MV-4-11 (cell line): ENCODE measurements around the gene CGB8.
"Not testable (repeated sequence)": the region's sequence is repeated elsewhere in the genome, so short reads cannot be mapped to it uniquely, and the experiment has no call there.

Experiments used
- DNase-seq: peaks from one replicate; lab custom pipeline; 2025; lab: John Stamatoyannopoulos, UW

The CGB8 gene

DNA sequence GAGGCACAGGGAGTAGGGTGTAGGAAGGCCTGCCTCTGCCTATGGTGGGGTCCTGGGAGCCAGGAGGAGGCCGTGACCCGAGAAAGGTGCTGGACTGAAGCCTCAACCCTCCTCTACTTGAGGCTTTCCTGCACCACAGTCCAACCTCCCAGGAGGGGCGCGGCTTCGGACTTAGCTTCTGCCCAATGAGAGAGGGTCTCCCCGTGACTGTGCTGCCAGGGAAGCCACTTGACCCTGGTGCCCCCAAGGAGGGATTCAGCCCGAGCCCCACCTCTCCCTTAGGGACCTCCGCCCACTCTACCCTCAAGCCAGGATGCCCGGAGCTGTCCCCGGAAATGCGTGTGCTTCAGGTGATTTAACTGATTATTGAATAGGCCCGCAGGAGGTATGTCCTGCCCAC is at the start of gene CGB8:
CGB8 (minus strand) TSS at position 101 of the 400 bp plus-strand sequence. CDS start 372 bp downstream, outside the sequence.
- DNase-seq, result not testable (repeated sequence)

DNA sequence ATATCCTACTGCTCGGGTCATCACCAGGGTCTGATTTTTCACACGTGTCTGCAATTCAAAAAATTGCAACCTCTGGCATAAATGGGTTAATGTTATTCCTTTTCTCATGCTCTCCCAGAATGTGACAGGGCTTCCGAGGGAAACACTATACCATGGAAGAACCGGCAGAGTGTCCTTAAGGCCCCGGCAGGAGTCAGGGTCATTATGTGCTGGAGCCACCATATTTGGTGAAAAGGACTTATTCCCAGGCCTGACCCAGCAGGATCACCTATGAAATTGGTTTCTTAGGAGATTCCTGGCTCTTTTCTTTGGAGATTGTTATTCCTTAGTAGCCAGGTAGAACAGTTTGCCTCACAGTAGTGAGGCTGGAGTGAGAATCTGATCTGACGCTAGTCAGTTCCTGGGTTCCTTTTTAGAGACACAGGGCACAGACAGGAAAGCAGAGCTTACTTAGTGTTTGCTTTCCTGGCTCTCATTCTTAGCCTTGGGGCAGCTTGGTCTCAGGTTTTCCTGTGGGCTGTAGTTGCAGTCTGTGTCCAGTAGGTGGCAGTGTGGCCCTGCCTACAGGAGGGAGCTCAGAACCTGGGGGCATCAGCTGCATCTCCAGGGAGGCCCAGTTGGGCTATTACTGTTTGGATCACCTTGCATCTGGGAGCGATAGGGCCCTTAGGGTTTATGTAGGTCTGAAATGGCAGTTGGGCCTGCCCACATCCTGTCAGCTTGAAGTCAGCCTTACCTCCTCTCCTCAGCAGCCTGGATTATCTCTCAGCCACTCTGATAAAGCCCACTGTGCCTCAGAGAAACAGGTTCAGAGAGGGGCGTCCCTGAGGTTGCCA is 48.8 kb upstream of the CGB8 start:
- peak; percentile 73 for DNase-seq

GRCh38 chr19:49094505-49095482 is 45.9 kb upstream of the CGB8 start:
- no peak for DNase-seq

DNA sequence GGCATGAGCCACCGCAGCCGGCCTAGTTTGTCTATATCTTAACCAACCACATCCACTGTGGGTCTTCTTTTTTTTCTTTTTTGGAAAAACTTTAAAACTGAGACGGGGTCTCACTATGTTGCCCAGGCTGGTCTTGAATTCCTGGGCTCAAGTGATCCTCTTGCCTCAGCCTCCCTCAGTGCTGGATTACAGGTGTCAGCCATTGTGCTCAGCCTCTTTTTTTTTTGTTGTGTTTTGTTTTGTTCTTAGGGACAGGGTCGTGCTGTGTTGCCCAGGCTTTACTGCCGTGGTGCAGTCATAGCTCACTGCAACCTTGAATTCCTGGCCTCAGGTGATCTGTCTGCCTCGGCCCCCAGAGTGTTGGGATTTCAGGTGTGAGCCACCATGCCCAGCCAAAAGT is 43.8 kb upstream of the CGB8 start:
- no peak for DNase-seq

GRCh38 chr19:49091391-49092038 is 42.6 kb upstream of the CGB8 start:
- no peak for DNase-seq

GRCh38 chr19:49086296-49086695 is 37.4 kb upstream of the CGB8 start:
- DNase-seq, result no peak

GRCh38 chr19:49085868-49086232 is 36.9 kb upstream of the CGB8 start:
- no peak for DNase-seq

DNA sequence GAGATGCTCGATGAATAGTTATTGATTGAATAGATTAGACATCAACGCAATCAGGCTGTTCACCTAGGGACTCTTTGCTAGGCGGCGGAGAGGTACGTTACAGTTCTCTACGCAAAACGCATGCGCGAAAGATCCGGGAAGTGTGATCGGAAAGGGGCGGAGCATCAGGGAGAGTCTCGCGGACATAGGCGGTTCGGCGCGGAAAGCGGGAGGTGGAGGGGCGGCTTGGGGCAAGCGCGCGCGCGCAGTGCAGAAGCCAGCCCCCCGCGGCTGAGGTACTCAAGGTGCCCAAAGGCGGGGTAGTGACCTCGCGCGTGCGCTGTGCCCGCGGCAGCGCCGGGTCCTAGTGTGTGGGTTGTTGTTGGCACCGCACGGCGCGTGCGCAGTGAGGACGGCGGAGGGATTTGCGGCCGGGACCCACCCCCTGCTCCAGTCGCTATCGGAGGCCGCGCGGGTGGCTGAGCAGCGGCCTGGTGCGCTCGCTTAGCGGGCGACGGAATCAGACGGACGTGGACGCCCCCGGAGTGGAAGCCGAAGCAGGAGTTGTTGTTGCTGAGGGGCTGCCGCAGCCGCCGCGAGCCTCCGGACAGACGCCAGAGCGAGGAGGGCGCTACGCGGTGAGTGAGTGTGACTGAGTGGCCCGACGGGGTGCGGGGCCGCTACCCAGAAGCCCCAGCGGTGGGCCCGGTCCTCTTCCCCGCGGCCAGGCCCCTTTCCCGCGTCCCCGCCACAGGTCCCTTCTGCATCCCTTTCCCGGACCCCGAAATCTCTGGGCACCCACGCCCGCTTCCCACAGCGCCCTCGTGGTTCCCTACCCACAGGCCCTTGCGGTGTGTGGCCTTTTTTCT is 36.3 kb upstream of the CGB8 start, which contains the start of gene SNRNP70:
SNRNP70 (plus strand) TSS at position 432 of the 848 bp plus-strand sequence. CDS start 964 bp downstream, outside the sequence.
- DNase-seq, result peak; percentile 99

DNA sequence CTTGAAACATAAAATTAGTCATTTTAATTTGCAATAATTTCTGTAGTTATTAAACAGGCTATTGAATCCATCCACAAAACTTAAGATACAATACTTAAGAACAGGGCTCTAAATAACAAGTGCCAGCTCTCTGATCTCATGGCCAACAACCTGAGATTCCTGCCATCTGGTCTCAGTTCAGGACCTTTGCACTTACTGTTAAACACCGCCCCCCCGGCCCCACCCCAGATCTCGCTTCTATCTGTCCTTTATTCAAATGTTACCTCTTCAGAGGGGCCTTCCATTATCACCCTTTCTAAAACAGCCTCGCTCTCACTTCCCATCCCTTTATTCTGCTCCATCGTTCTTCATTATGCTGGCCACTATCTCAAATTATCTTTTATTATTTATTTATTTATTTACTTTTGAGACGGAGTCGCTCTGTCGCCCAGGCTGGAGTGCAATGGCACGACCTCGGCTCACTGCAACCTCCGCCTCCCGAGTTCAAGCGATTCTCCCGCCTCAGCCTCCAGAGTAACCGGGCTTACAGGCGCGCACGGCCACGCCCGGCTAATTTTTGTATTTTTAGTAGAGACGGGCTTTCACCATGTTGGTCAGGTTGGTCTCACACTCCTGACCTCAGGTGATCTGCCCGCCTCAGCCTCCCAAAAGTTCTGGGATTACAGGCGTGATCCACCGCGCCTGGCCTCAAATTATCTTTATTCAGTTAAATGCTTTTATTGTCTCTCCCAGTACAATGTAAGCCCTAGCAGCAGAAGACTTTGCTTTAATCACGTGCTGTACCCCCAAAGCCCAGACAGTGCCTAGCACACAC is 35.5 kb upstream of the CGB8 start:
- no peak for DNase-seq

- peak; percentile 32 for DNase-seq
Measured at GRCh38 chr19:49081273-49081672, 32.4 kb upstream of the CGB8 start.

DNA sequence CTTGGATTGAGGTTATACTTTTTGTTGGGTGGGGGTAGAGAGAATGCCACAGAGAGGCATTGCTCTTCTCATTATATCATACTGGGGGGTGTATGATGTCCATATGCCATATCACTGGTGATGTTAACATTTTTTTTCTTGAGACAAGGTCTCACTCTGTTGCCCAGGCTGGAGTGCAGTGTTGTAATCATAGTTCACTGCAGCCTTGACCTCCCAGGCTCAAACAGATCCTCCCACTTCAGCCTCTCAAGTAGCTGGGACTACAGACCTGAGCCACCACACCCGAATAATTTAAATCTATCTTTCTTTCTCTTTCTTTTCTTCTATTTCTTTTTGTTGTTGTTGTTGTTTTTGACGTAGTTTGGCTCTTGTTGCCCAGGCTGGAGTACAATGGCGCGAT is 31.5 kb upstream of the CGB8 start:
- DNase-seq, result no peak

DNA sequence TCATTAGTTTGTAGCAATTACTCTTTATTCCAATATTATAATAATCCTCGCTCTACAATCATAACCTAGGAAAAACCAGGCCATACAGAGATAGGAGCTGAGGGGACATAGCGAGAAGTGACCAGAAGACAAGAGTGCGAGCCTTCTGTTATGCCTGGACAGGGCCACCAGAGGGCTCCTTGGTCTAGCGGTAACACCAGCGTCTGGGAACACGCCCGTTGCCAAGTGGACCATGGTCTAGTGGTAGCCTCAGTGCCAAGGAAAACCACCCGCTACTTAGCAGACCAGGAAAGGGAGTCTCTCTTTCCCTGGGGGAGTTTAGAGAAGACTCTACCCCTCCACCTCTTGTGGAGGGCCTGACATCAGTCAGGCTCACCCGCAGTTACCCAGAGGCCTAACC is 26.0 kb upstream of the CGB8 start:
- peak; percentile 34 for DNase-seq

GRCh38 chr19:49073514-49074378 is 24.8 kb upstream of the CGB8 start:
- peak; percentile 67 for DNase-seq

GRCh38 chr19:49071860-49072547 is 23.1 kb upstream of the CGB8 start:
- no peak for DNase-seq

- no peak for DNase-seq
Measured at GRCh38 chr19:49070416-49070815, 21.5 kb upstream of the CGB8 start.

GRCh38 chr19:49069026-49069425 is 20.1 kb upstream of the CGB8 start:
- no peak for DNase-seq

DNA sequence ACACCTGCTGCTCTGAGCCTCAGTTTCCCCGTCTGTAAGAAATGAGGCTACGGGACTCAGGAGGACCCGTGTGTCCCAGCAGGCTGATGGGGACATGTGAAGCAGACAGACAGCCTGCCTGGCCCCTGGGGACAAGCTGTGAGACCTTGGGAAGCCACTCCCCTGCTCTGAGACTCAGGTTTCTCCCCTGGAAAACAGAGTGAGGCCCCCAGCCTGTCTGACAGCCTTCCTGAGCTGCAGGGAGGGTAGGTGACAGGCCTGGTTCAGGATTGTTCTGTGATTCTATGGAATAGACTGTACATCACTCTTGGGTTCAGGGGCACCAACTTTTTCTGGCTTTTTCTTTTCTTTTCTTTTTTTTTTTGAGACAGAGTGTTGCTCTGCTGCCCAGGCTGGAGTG is 18.6 kb upstream of the CGB8 start:
- no peak for DNase-seq

DNA sequence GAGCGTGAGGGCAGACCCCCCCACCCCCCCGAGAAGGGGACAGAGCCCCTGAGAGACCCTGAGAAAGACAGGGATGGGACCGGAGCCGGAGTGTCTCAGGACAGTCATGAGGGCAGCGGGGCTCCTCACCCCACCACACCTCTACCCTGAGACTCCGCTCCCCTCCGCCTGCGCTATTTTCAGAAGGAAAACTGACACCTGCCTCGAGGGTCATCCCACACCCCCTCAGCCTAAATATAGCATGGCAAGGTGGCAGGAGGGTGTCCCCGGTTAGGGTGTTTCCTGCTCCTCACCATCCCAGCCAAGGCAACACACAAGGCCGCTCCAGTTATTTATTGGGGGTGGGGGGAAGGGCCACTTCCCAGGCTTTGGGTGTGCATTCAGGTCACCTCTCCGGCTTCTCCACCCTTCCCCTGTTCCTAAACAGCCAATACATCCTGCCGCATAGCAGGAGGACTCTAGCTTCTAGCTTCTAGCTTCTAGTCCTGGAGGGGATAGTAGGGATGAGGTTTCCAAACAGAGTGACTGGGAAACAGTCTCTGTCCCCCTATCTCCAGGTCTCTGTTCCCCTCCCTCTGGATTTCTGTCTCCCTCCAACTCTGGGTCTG is 17.1 kb upstream of the CGB8 start:
- DNase-seq, result no peak
